IMR-90 (cell line): Measurements from ENCODE around the gene MTA1.
A peak's percentile ranks its signal among the peaks of the same experiment; 100 is the strongest.

Experiments used
- CEBPB ChIP-seq: IDR thresholded peaks from 2 replicates; pipeline ENCODE4 v1.6.1; 2012; ENCODE audit warnings: low read depth, low read length, improper control_type of control experiment
- CHD1 ChIP-seq: IDR thresholded peaks from 2 replicates; pipeline ENCODE4 v1.6.1; 2012; ENCODE audit warnings: low read depth, low read length, improper control_type of control experiment
- FOS ChIP-seq: fragments of 150-350 bp; IDR thresholded peaks from 2 replicates; pipeline ENCODE4 v1.6.1; 2016; ENCODE audit warnings: low read depth, low read length
- MAFK ChIP-seq: IDR thresholded peaks from 2 replicates; pipeline ENCODE4 v1.6.1; 2012; ENCODE audit warnings: low read depth, low read length, improper control_type of control experiment
- MXI1 ChIP-seq: IDR thresholded peaks from 2 replicates; pipeline ENCODE4 v1.6.1; 2012; ENCODE audit warnings: low read depth, mild to moderate bottlenecking, low read length, moderate library complexity, borderline replicate concordance
- POLR2A ChIP-seq: IDR thresholded peaks from 2 replicates; pipeline ENCODE4 v1.6.1; 2012; ENCODE audit warnings: mild to moderate bottlenecking, low read depth, low read length
- RAD21 ChIP-seq: IDR thresholded peaks from 2 replicates; pipeline ENCODE4 v1.6.1; 2012; ENCODE audit warnings: low read length, improper control_type of control experiment
- RCOR1 ChIP-seq: IDR thresholded peaks from 2 replicates; pipeline ENCODE4 v1.6.1; 2012; ENCODE audit warnings: mild to moderate bottlenecking, low read length, improper control_type of control experiment; ENCODE audit not compliant: insufficient replicate concordance
- RFX5 ChIP-seq: IDR thresholded peaks from 2 replicates; pipeline ENCODE4 v1.8.0; 2012; ENCODE audit warnings: low read depth, mild to moderate bottlenecking, low read length, moderate library complexity
- TF ChIP-seq, protein P1 (sequence below): conservative IDR thresholded peaks from 2 replicates; pipeline ENCODE4 v1.5.1; 2012; ENCODE audit warnings: mild to moderate bottlenecking, low read depth, low read length, improper control_type of control experiment

DNA sequence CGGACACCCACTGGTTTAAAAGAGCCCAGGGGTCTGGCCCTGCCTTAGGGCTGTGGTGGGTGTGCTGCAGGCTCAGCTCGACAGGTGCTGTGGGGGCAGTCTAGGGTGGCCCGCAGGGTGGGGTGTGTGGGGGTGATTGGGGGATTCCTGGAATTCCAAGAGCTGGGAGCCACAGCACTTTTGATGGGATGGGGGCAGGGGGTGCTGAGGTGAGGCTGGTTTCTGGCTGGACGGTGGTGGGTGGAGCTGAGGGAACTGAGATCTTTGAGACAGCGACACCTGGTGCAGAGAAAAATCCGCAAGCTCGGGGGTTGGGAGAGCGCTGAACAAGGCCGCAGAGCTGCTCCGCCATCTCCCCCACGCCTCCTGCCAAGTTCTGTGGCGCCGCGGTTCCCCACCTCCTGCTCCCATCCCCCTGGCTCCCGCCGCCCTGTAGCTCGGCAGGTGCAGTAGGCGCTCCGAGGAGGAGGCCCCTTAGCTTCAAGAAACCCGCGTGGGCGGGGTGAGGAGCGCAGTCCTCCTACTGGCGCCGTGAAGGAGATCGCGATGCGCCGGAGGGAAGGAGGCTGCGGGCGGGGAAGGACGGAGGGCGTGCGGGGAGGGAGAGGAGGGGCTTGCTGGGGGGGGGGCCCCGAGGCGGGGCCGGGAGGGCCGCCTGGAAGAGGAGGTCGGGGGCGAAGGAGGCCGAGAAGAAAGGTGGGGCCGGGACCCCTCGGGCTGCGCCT lies 70.1 kb downstream of the MTA1 start:
- TF ChIP-seq POLR2A (no peak), MXI1 (no peak), FOS (no peak), CHD1 (no peak), RAD21 (peak; percentile 53), RFX5 (no peak), CEBPB (no peak), MAFK (no peak), RCOR1 (peak; percentile 74)
- TF ChIP-seq, protein P1, sequence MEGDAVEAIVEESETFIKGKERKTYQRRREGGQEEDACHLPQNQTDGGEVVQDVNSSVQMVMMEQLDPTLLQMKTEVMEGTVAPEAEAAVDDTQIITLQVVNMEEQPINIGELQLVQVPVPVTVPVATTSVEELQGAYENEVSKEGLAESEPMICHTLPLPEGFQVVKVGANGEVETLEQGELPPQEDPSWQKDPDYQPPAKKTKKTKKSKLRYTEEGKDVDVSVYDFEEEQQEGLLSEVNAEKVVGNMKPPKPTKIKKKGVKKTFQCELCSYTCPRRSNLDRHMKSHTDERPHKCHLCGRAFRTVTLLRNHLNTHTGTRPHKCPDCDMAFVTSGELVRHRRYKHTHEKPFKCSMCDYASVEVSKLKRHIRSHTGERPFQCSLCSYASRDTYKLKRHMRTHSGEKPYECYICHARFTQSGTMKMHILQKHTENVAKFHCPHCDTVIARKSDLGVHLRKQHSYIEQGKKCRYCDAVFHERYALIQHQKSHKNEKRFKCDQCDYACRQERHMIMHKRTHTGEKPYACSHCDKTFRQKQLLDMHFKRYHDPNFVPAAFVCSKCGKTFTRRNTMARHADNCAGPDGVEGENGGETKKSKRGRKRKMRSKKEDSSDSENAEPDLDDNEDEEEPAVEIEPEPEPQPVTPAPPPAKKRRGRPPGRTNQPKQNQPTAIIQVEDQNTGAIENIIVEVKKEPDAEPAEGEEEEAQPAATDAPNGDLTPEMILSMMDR: peak; percentile 69
